C4-2B (cell line): ENCODE measurements around the gene GPR146.

Experiments used
- ZFX ChIP-seq: fragments of 450-650 bp; IDR thresholded peaks from 2 replicates; pipeline ENCODE4 v1.6.1; 2017
- TF ChIP-seq, protein P1 (sequence below): fragments of 450-650 bp; conservative IDR thresholded peaks from 2 replicates; pipeline ENCODE4 v1.5.1; 2017; ENCODE audit warnings: mild to moderate bottlenecking

DNA sequence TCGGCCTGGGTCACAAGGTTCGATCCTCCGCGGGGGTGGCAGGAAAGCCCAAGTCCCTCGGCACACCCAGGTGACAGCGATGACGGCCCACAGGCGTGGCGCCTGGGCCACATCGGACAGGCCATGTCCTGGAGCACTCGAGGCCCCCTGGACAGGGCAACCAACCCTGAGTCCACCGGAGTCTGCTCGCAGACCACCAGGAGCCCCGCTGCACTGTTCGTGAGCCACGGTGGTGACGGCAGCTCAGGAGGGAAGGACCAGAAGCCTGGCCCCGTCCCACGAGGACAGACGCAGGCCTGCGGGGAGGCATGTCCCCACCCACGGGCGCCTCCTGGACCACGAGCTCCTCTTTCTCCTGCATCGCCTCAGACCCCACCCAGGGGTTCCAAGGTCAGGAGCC is 22.4 kb upstream of the GPR146 start:
- TF ChIP-seq, protein P1, sequence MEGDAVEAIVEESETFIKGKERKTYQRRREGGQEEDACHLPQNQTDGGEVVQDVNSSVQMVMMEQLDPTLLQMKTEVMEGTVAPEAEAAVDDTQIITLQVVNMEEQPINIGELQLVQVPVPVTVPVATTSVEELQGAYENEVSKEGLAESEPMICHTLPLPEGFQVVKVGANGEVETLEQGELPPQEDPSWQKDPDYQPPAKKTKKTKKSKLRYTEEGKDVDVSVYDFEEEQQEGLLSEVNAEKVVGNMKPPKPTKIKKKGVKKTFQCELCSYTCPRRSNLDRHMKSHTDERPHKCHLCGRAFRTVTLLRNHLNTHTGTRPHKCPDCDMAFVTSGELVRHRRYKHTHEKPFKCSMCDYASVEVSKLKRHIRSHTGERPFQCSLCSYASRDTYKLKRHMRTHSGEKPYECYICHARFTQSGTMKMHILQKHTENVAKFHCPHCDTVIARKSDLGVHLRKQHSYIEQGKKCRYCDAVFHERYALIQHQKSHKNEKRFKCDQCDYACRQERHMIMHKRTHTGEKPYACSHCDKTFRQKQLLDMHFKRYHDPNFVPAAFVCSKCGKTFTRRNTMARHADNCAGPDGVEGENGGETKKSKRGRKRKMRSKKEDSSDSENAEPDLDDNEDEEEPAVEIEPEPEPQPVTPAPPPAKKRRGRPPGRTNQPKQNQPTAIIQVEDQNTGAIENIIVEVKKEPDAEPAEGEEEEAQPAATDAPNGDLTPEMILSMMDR = no peak
- no peak for TF ChIP-seq ZFX
